Effector memory CD4-positive, alpha-beta T cell (primary cell): ENCODE measurements around the gene EIF4B.
"Not testable (repeated sequence)": the region's sequence is repeated elsewhere in the genome, so short reads cannot be mapped to it uniquely, and the experiment has no call there.

Experiments used
- DNase-seq, 3 donors: peaks; one replicate each; pipeline ENCODE4 v3.0.0-alpha.2; 2020
- H3K27ac ChIP-seq: 2 replicates; pipeline ENCODE4 v1.7.0; 2013; ENCODE audit warnings: mild to moderate bottlenecking, low read length, moderate library complexity; ENCODE audit not compliant: insufficient read depth, poor library complexity, severe bottlenecking
- H3K27me3 ChIP-seq: replicated peaks from 2 replicates; pipeline ENCODE4 v1.7.0; 2013; ENCODE audit warnings: mild to moderate bottlenecking, low read length; ENCODE audit not compliant: insufficient read depth, control insufficient read depth, poor library complexity, severe bottlenecking
- H3K36me3 ChIP-seq: 2 replicates; pipeline ENCODE4 v1.7.0; 2013; ENCODE audit warnings: mild to moderate bottlenecking, low read length, moderate library complexity; ENCODE audit not compliant: control insufficient read depth, insufficient read depth
- H3K4me1 ChIP-seq: 2 replicates; pipeline ENCODE4 v1.7.0; 2013; ENCODE audit warnings: low read length, mild to moderate bottlenecking; ENCODE audit not compliant: control insufficient read depth, insufficient read depth, poor library complexity, severe bottlenecking
- H3K4me3 ChIP-seq: 2 replicates; pipeline ENCODE4 v1.7.0; 2013; ENCODE audit warnings: low read length, low read depth, mild to moderate bottlenecking; ENCODE audit not compliant: insufficient read depth, poor library complexity, severe bottlenecking
- H3K9me3 ChIP-seq: 2 replicates; pipeline ENCODE4 v1.7.0; 2013; ENCODE audit warnings: mild to moderate bottlenecking, low read length, moderate library complexity; ENCODE audit not compliant: control insufficient read depth

The EIF4B gene

DNA sequence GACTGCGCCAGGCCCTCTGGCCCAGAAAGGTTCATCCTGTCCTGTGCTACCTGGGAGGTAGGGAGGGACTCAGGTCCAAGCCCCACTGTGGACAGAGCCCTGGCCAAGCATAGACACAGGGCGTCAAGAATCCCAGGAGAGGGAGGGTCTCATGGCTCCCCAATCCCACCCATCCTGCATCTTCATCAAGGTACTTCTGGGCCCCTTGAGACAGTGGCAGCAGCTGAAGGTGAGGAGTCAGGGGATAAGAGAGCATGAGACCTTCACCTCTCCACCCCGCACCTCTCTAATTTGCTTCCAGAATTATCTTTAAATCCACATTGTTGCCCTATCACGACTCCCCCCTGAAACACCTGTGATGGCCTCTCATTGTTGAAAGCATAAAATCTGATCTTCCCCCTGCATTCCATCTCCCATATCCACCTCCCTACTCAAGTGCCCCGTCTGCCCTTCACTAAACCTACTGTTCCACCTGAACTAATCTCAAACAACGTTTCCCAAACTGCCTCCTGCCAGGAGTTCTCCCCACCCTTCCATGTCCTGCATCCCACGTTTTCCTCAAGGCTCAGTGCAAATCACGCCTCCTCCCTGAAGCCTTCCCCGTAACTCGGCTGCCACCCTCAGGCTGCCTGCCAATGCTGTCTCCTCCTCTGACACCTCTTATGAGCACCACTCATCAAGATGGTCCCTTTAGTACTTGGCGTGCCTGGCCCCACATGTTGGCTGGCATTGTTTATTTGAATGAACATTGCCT lies 30.3 kb upstream of the EIF4B start:
- Histone ChIP-seq H3K27me3 (no peaks in the 10 kb centered on the region), H3K9me3 (no peaks in the 10 kb centered on the region), H3K36me3 (no peaks in the 10 kb centered on the region), H3K27ac (no peak overlapping the region), H3K4me1 (no peaks in the 10 kb centered on the region), H3K4me3 (no peak overlapping the region)
- DNase-seq, result no peak

DNA sequence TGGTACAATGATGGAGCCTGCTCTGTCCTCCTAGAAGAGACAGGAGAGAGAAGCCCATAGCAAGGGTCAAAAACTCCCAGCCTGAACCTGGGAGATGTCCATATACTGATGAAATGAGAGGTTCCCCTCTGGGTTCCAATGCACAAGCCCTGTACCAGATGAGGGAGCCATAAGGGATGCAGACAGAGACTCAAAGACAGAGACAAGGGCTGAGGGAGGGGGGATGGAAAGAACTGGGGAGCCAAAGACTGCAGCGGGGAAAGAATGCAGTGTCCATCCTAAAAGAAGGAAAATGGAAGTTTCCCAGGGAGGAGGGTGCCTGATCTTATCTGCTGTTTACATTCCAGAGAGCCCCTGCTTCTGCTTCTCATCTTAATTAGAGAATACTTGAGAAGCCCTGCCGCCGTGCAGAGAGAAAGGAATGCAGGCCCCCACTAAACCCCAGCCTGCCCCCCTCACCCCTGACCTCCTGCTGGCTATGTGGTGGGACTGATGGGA lies 29.6 kb upstream of the EIF4B start:
- Histone ChIP-seq H3K36me3 (no peaks in the 10 kb centered on the region), H3K4me3 (no peak overlapping the region), H3K4me1 (no peaks in the 10 kb centered on the region), H3K27me3 (no peaks in the 10 kb centered on the region), H3K9me3 (no peaks in the 10 kb centered on the region), H3K27ac (no peak overlapping the region)
- DNase-seq, result no peak

DNA sequence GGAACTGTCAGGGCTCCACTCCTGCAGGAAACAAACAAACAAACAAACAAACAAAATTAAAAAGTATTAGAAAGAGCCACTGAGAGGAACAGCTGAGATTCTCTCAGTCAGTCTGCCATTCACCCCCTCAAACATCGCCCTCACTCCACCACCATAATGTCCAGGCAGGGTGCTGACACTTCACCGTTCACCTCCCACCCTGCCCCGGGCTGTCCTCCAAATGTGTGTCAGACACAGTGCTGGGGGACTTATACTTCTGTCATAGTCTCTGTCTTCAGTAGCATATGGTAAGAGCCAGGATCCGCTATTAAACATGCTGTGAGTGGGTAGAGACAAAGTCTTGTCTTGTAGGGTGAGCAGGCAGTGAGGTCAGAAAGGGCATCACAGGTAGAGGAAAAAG lies 29.1 kb upstream of the EIF4B start:
- no peaks in the 10 kb centered on the region for H3K4me1 ChIP-seq
- no peak overlapping the region for H3K27ac ChIP-seq
- no peaks in the 10 kb centered on the region for H3K36me3 ChIP-seq
- no peaks in the 10 kb centered on the region for H3K9me3 ChIP-seq
- H3K4me3 ChIP-seq, result no peak overlapping the region
- no peaks in the 10 kb centered on the region for H3K27me3 ChIP-seq
- no peak for DNase-seq

DNA sequence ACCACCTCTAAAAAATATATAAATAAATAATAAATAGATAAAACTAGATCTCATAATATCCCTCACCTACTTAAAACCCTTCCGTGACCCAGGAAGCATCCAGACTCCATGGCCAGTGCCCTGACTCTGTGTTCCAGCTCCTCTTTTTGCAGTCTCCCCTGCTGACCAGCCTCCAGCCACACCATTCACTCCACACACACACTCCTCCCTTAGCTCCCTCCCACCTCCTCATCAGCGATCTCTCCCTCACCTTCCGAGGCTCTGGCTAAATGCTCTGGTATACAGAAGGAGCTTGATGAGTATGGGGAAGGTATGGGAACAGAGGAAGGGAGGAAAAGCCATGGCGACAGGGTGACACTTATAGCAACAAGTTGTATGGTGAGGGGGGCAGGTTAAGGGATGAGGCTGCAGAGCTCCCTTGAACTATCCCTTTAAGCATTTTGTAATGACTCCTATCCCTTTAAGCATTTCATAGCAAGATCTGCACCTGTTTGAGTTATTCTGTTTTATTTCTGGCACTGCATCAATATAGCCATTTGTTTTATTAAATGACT lies 26.1 kb upstream of the EIF4B start:
- Histone ChIP-seq H3K27me3 (no peaks in the 10 kb centered on the region), H3K4me3 (no peak overlapping the region), H3K36me3 (no peaks in the 10 kb centered on the region), H3K9me3 (no peaks in the 10 kb centered on the region), H3K27ac (no peak overlapping the region), H3K4me1 (no peaks in the 10 kb centered on the region)
- no peak for DNase-seq

DNA sequence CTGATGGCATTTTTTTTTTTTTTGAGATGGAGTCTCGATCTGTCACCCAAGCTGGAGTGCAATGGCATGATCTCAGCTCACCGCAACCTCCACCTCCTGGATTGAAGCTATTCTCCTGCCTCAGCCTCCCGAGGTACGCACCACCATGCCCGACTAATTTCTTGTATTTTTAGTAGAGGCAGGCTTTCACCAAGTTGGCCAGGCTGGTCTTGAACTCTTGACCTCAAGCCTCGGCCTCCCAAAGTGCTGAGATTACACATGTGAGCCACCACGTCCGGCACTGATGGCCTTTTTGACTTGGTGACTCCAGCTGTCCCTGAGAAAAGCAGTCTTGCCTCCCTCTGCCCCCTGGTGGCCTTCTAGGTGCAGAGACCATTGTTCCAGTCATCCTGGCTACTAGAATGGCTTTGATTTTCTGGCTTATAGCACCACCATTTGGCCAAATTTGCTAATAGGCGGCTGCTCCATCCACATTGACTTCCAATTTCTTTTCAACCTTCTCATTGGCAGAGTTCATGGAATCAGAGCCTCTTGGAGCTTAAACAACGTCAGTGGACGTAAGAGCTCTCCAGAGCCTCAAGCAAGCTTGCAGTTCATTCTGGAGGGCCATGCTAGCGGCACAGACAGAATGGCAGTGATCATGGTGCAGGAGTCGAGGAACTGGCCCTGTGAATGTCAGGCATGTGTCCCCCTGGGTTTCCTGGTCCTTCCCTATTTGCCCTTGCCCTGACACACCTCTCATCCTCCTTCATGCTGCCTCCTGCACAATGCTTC lies 25.4 kb upstream of the EIF4B start:
- H3K9me3 ChIP-seq, result no peaks in the 10 kb centered on the region
- DNase-seq, result peak; percentile 57 to 75 (median 62)
- H3K27me3 ChIP-seq, result no peaks in the 10 kb centered on the region
- no peak overlapping the region for H3K27ac ChIP-seq
- no peaks in the 10 kb centered on the region for H3K4me1 ChIP-seq
- H3K4me3 ChIP-seq, result no peak overlapping the region
- H3K36me3 ChIP-seq, result no peaks in the 10 kb centered on the region

DNA sequence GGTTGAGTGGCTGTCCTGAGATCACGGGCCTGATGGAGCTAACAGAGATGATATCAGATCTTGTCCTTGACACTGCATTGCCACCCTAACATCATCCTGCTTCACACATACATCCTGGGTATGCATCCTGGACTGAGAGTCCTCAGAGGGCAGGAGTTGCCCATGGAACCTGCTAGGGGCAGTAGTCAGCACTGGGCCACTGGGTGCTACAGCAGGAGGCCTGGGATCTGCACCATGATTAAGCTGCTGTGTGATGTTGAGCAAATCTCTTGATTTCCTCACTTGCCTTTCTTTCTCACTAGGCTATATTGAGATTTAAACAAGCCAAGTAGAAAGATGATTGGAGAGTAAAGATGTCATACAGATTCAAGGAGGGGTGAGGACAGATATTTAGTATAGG lies 22.1 kb upstream of the EIF4B start:
- H3K9me3 ChIP-seq, result no peaks in the 10 kb centered on the region
- no peak overlapping the region for H3K4me3 ChIP-seq
- H3K4me1 ChIP-seq, result no peaks in the 10 kb centered on the region
- no peaks in the 10 kb centered on the region for H3K27me3 ChIP-seq
- DNase-seq, result no peak
- no peaks in the 10 kb centered on the region for H3K36me3 ChIP-seq
- H3K27ac ChIP-seq, result no peak overlapping the region

DNA sequence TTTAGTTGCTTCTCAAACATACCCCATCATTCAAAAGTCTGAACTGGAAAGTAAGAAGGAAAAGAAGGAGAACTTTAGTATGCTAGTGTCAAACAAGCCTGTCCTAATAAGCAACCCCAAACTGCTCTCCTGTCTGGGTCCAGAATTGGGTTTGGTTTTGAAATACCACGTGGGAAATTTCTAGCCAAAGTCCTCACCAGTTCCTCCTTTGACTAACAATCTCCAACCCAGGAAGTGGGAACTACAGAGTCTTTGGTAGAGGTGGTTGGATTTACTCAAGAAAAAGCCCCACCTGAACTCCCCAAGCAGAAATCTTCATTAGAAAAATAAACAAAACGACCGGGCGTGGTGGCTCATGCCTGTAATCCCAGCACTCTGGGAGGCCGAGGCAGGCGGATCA lies 17.4 kb upstream of the EIF4B start:
- no peak for DNase-seq
- H3K36me3 ChIP-seq, result no peaks in the 10 kb centered on the region
- no peaks in the 10 kb centered on the region for H3K9me3 ChIP-seq
- H3K27me3 ChIP-seq, result no peaks in the 10 kb centered on the region
- no peak overlapping the region for H3K4me3 ChIP-seq
- H3K27ac ChIP-seq, result no peak overlapping the region
- H3K4me1 ChIP-seq, result no peaks in the 10 kb centered on the region

DNA sequence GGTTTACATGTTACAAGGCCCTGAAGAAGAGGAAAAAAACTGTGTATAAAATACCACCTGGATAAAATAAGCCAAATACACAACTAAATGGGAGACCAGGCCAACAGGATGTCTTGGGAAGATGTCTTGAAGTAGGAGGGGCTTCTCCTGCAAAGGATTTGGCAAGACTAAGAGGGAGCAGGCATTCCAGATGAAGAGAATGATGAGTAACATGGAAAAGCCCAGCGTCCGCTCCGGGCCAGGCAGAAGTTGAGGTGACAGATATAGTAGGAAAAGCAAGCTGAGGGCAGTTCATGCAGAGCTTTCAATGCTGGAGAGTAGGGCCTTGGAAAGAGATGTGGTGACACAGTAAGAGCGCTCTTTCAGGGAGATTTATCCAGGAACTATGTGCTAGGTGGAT lies 16.1 kb upstream of the EIF4B start:
- no peaks in the 10 kb centered on the region for H3K36me3 ChIP-seq
- H3K4me3 ChIP-seq, result no peak overlapping the region
- H3K4me1 ChIP-seq, result no peaks in the 10 kb centered on the region
- no peaks in the 10 kb centered on the region for H3K27me3 ChIP-seq
- DNase-seq, result no peak
- no peak overlapping the region for H3K27ac ChIP-seq
- no peaks in the 10 kb centered on the region for H3K9me3 ChIP-seq

DNA sequence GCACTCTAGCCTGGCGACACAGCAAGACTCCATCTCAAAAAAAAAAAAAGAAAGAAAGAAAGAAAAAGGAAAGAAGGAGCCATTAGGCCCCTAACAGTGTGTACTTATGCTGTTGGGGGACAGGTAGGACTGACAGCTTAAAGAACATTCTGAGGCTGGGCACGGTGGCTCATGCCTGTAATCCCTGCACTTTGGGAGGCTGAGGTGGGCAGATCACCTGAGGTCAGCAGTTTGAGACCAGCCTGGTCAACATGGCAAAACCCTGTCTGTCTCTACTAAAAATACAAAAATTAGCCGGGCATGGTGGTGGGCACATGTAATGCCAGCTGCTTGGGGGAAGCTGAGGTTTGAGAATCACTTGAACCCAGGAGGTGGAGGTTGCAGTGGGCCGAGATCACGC lies 14.0 kb upstream of the EIF4B start:
- not testable (repeated sequence) for H3K9me3 ChIP-seq, DNase-seq, H3K27ac ChIP-seq, H3K4me1 ChIP-seq, H3K36me3 ChIP-seq, H3K4me3 ChIP-seq, H3K27me3 ChIP-seq
